Non-pigmented ciliary epithelial cell (primary cell): ENCODE data around the gene SYNC.
"Not testable (repeated sequence)": the region's sequence is repeated elsewhere in the genome, so short reads cannot be mapped to it uniquely, and the experiment has no call there.

Source experiments
- DNase-seq: peaks from one replicate; pipeline ENCODE4 v3.0.0-alpha.2; 2010; ENCODE audit warnings: low read depth

Gene SYNC

DNA sequence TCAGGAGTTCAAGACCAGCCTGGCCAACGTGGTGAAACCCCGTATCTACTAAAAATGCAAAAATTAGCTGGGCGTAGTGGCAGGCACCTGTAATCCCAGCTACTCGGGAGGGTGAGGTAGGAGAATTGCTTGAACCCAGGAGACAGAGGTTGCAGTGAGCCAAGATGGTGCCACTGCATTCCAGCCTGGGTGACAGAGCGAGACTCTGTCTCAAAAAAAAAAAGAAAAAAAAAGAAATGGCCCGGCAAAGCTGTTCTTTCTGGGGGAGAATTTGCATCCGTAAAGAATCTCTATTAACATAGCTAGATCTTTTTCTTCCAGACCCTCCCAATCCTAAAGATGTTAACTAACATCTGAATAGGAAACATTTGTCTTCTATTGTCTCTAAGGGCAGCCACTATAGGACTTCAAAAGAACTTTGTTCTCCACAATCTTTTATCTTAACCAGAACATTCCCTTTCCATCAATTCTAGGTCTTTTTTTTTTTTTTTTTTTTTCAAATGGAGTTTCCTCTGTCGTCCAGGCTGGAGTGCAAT lies 60.2 kb downstream of the SYNC start:
- not testable (repeated sequence) for DNase-seq

- DNase-seq, result no peak
These were observed 63.0 kb downstream of the SYNC start for GRCh38 chr1:32639489-32640075.

- no peak for DNase-seq
These were observed 65.5 kb downstream of the SYNC start for GRCh38 chr1:32636914-32637645.

DNA sequence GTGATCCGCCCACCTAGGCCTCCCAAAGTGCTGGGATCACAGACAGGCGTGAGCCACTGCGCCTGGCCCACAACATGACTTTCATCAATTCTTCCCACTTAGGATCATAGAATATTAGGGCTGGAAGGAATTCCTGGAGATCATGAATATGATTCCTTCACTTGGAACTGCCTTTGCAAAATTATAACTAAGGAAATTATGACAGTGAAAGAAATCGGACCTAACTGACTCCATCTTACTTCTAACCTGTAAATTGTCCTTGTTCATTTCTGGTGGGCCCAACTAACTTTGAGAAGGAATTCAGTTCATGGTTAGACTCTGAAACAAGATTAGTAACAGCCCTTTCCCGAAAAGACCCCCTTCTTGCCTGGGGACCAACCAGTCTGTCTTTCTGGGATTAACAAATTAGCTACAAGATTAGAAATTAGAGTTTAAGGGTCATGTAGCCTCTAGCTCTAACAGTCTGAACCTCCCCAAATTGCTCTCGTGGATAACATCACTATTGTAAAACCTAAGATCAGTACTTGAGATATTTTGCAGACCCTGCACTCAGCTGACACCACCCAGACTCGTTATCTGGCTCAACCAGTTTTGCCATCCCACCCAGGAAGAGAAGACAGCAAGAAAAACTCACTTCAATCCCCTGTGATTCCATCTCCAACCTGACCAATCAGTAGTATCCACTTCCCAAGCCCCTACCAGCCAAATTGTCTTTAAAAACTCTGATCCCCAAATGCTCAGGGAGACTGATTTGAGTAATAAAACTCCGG lies 66.9 kb downstream of the SYNC start:
- DNase-seq, result no peak

- no peak for DNase-seq
These were observed 69.7 kb downstream of the SYNC start for GRCh38 chr1:32632829-32633228.

DNA sequence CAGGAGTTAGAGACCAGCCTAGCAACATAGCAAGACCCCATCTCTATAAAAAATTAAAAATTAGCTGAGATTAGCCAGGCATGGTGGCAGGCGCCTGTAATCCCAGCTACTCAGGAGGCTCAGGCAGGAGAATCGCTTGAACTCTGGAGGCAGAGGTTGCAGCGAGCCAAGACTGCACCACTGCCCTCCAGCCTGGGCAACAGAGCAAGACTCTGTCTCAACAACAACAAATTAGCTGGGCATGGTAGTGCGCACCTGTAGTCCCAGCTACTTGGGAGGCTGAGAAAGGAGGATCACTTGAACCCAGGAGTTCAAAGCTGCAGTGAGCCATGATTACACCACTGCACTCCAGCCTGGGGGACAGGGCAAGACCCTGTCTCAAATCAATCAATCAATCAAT lies 72.4 kb downstream of the SYNC start:
- DNase-seq, result not testable (repeated sequence)
